ENCODE data around the gene ZNF221. TPM values are rescaled to one million over a fixed set of nuclear protein-coding genes. Genes with fewer than 3 reads are reported as not detected.

ZNF221 gene
- total and polyA plus RNA-seq, 9 of the 15 experiments (the other 6 are each of a cell fraction or from before 2014, with no cell fraction given), result 0.32 to 1.4 (median 0.45) TPM

DNA sequence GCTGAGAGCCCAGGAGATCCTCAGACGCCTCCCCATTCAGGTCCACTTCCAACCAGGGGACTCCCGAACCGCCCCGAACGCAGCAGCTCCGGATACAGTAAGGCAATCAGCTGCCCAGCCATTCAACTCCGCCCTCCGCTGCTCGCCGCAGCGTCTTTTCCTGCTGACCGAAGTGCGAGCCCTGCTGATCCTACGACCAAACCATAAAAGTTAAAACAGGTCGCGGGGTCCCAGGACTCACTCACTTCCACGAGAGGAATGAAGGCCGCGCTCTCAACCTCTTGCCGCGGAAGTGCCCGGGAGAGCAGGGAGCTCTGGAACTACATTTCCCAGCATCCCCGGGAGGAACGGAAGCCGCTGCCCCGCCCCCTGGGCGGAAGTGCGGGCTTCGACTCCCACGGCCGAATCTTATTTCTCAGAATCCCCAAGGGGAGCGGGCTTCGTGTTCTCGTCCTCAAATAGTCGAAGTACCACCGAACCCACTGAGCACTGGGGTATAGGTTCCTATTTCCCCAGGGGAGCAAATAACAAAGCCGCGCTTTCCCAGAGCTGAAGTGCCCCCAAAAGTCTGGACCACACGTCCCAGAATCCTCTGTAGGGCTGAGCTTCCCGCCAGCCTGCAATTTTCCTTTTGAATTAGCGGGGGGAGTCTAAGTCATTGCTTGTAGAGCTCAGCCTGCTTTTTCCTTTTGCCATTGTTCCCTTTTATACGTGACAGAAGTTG is 15.9 kb upstream of the ZNF221 start, which contains the start of gene ZNF45 (continued):
- TF ChIP-seq SRF (CRISPR knock-in tag; IDR thresholded peaks at IDR 0.05), result no peak
- no peak for TF ChIP-seq XRCC3 (IDR thresholded peaks at IDR 0.05)
- TF ChIP-seq ZNF311 (CRISPR knock-in tag; IDR thresholded peaks at IDR 0.05), result 0 out of 2 replicates have a peak, but pooled peaks have one; percentile 12
- TF ChIP-seq, protein P1, sequence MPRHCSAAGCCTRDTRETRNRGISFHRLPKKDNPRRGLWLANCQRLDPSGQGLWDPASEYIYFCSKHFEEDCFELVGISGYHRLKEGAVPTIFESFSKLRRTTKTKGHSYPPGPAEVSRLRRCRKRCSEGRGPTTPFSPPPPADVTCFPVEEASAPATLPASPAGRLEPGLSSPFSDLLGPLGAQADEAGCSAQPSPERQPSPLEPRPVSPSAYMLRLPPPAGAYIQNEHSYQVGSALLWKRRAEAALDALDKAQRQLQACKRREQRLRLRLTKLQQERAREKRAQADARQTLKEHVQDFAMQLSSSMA (CRISPR knock-in tag; IDR thresholded peaks at IDR 0.05), result no peak
- TF ChIP-seq, protein P2, sequence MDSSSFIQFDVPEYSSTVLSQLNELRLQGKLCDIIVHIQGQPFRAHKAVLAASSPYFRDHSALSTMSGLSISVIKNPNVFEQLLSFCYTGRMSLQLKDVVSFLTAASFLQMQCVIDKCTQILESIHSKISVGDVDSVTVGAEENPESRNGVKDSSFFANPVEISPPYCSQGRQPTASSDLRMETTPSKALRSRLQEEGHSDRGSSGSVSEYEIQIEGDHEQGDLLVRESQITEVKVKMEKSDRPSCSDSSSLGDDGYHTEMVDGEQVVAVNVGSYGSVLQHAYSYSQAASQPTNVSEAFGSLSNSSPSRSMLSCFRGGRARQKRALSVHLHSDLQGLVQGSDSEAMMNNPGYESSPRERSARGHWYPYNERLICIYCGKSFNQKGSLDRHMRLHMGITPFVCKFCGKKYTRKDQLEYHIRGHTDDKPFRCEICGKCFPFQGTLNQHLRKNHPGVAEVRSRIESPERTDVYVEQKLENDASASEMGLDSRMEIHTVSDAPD (CRISPR knock-in tag; IDR thresholded peaks at IDR 0.05), result no peak
- TF ChIP-seq ELF4 (CRISPR knock-in tag; IDR thresholded peaks at IDR 0.05), result no peak
- TF ChIP-seq KLF1 (tag; IDR thresholded peaks at IDR 0.05), result peak; percentile 43; the same call in 1 of the 2 replicates
- TF ChIP-seq, protein P3, sequence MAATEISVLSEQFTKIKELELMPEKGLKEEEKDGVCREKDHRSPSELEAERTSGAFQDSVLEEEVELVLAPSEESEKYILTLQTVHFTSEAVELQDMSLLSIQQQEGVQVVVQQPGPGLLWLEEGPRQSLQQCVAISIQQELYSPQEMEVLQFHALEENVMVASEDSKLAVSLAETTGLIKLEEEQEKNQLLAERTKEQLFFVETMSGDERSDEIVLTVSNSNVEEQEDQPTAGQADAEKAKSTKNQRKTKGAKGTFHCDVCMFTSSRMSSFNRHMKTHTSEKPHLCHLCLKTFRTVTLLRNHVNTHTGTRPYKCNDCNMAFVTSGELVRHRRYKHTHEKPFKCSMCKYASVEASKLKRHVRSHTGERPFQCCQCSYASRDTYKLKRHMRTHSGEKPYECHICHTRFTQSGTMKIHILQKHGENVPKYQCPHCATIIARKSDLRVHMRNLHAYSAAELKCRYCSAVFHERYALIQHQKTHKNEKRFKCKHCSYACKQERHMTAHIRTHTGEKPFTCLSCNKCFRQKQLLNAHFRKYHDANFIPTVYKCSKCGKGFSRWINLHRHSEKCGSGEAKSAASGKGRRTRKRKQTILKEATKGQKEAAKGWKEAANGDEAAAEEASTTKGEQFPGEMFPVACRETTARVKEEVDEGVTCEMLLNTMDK (IDR thresholded peaks at IDR 0.05; ENCODE audit: borderline replicate concordance, insufficient read depth, low read depth, low read length, poor library complexity, severe bottlenecking), result no peak
- no peak for TF ChIP-seq MTA2 (IDR thresholded peaks at IDR 0.05; ENCODE audit: low read depth)
- TF ChIP-seq TBP (optimal IDR thresholded peaks at IDR 0.05; ENCODE audit: low read depth, low read length), result no peak
- TF ChIP-seq ETV1 (tag; conservative IDR thresholded peaks at IDR 0.05; ENCODE audit: low read depth), result peak; percentile 92
- TF ChIP-seq, protein P4, sequence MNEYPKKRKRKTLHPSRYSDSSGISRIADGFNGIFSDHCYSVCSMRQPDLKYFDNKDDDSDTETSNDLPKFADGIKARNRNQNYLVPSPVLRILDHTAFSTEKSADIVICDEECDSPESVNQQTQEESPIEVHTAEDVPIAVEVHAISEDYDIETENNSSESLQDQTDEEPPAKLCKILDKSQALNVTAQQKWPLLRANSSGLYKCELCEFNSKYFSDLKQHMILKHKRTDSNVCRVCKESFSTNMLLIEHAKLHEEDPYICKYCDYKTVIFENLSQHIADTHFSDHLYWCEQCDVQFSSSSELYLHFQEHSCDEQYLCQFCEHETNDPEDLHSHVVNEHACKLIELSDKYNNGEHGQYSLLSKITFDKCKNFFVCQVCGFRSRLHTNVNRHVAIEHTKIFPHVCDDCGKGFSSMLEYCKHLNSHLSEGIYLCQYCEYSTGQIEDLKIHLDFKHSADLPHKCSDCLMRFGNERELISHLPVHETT (CRISPR knock-in tag; conservative IDR thresholded peaks at IDR 0.05 in 1 of 2, IDR thresholded peaks at IDR 0.05 in 1 of 2), result no peak
- no peak for TF ChIP-seq NR1H2 (CRISPR knock-in tag; IDR thresholded peaks at IDR 0.05)
- no peak for TF ChIP-seq NCOA4 (IDR thresholded peaks at IDR 0.05; ENCODE audit: partially characterized antibody)
- no peak for TF ChIP-seq HNRNPH1 (optimal IDR thresholded peaks at IDR 0.05; ENCODE audit: low read depth, low read length)
- TF ChIP-seq, protein P5, sequence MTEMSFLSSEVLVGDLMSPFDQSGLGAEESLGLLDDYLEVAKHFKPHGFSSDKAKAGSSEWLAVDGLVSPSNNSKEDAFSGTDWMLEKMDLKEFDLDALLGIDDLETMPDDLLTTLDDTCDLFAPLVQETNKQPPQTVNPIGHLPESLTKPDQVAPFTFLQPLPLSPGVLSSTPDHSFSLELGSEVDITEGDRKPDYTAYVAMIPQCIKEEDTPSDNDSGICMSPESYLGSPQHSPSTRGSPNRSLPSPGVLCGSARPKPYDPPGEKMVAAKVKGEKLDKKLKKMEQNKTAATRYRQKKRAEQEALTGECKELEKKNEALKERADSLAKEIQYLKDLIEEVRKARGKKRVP (CRISPR knock-in tag; IDR thresholded peaks at IDR 0.05), result no peak
- TF ChIP-seq HDAC1 (IDR thresholded peaks at IDR 0.05), result peak in 1 of 2 experiments; percentile 74; a peak in 1 of 4 replicates
- no peak for TF ChIP-seq GABPB2 (CRISPR knock-in tag; conservative IDR thresholded peaks at IDR 0.05)
